Large intestine (tissue), 3 donors: ENCODE measurements around the gene EIF1AD. TPM values are rescaled to one million over a fixed set of nuclear protein-coding genes. Genes with fewer than 3 reads are reported as not detected.
"Not testable (repeated sequence)": the region's sequence is repeated elsewhere in the genome, so short reads cannot be mapped to it uniquely, and the experiment has no call there.

ENCODE experiments used
- DNase-seq, 2 donors: peaks; one replicate each; pipeline versions ENCODE4 v3.0.0 to v3.0.0-alpha.2; 2013
- H3K27ac ChIP-seq: one replicate; pipeline ENCODE4 v1.5.1; 2013; ENCODE audit warnings: low read length
- H3K27me3 ChIP-seq: 2 replicates; pipeline ENCODE4 v1.6.1; 2013; ENCODE audit warnings: low read length; ENCODE audit not compliant: control insufficient read depth, insufficient read depth
- H3K36me3 ChIP-seq: 2 replicates; pipeline ENCODE4 v1.6.1; 2013; ENCODE audit warnings: low read length; ENCODE audit not compliant: control insufficient read depth, insufficient read depth
- H3K4me1 ChIP-seq: one replicate; pipeline ENCODE4 v1.6.1; 2013; ENCODE audit warnings: low read length; ENCODE audit not compliant: control insufficient read depth, insufficient read depth
- H3K4me3 ChIP-seq: one replicate; pipeline ENCODE4 v1.5.1; 2013; ENCODE audit warnings: low read length
- H3K9me3 ChIP-seq: one replicate; pipeline ENCODE4 v1.6.1; 2013; ENCODE audit warnings: mild to moderate bottlenecking, low read depth, low read length, moderate library complexity; ENCODE audit not compliant: control insufficient read depth
- WGBS: methylation state at CpG from one replicate; pipeline ENCODE4 v1.1.5; 2013; ENCODE audit warnings: low lambda C conversion rate; ENCODE audit not compliant: insufficient coverage; 5-methylcytosine and 5-hydroxymethylcytosine counted together
- polyA plus RNA-seq: library from polyadenylated mRNA; unstranded; fragments of 120-200 nt; gene quantifications from one replicate; pipeline ENCODE4 v1.2.1, GENCODE V29; 2013

Gene EIF1AD
- polyA plus RNA-seq, 1 donor: 33.5 TPM

DNA sequence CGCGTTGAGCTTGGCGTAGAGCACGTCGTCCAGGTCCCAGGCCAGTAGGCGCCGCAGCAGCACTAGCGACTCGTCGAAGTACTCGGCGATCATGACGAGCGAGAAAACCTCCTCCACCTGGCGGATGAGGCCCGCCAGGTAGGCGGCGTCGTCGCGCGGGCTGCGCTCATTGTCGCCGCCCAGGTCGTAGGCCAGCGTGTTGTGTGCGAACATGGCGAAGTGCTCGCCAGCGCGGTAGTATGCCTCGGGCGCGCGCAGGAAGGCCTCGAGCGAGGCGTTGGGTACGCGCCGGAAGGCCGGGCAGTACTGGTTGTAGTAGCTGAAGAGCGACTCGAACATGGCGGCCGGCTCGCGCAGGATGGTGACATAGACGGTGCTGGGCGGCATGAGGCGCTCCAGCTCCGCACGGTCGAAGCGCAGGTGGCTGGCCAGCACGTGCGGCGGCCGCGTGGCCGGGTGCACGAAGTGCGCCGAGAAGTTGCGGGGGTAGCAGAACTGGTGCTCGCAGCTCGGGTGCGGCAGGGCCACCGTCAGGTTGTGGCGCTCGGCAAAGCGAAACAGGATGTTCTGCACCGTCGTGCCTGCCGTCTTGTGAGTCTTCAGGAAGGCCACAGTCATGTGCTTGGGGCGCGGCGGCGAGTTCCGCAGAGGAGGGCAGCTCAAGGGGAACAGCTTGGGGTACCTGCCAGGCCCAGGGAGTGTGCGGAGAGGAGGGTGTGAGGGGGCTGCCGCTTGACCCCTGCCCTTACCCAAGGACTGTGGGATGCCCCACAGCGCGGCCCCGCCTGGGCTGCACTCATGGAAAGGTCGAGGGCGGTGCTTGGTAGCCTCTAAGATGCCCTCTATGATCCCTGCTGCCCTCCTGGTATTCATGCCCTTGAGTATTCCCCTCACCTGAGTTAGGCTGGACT, 41.3 kb upstream of the EIF1AD start:
- peaks cover 9% of the 10 kb centered on the region for H3K27me3 ChIP-seq
- DNase-seq: no peak
- H3K36me3 ChIP-seq: no peaks in the 10 kb centered on the region
- peaks cover 4% of the 10 kb centered on the region for H3K9me3 ChIP-seq
- WGBS: 100% methylated on average over 4 of the region's 88 CpGs
- H3K4me3 ChIP-seq: no peak overlapping the region
- H3K4me1 ChIP-seq: peaks cover 12% of the 10 kb centered on the region
- no peak overlapping the region for H3K27ac ChIP-seq

DNA sequence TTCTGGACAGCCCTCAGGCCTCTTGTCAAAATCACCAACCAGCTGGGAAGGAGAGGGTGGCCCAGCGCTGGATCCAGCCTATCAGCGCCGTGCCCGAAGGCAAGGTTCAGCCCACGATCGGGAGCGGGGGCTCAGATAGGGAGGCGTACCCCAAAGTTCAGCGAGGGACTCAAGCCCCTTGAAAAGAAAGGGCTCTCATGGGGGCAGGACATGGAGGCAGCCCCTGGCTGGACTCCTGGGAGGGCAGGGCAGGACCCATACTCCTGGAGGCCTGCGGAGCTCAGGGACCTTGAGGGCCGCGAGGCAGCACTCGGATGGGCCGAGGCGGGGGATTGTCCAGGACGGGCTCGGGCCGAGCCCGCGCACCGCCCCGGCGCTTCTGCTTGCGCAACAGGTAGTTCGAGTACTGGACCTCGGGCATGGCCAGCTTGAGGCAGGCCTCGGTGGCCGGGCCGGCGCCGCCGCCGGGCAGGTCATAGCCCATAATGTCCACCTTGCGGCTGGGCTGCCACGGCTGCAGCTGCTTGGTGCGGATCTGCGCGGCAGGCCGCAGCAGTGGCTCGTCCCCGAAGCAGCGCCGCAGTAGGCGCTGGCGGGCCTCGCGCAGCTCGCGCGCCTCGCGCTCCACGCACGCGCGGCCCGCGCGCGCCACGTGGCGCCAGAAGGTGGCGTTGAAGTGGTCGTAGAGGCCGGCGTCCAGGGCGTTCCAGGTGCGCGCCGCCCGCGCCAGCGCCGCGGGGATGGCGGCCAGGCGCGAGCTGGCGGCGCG, 40.5 kb upstream of the EIF1AD start:
- Histone ChIP-seq H3K27ac (no peak overlapping the region), H3K4me3 (no peak overlapping the region), H3K27me3 (peaks cover 2% of the 10 kb centered on the region), H3K9me3 (peaks cover 4% of the 10 kb centered on the region), H3K36me3 (no peaks in the 10 kb centered on the region), H3K4me1 (peaks cover 12% of the 10 kb centered on the region)
- WGBS: no CpG with 5 or more reads among the region's 81 CpGs
- no peak for DNase-seq

DNA sequence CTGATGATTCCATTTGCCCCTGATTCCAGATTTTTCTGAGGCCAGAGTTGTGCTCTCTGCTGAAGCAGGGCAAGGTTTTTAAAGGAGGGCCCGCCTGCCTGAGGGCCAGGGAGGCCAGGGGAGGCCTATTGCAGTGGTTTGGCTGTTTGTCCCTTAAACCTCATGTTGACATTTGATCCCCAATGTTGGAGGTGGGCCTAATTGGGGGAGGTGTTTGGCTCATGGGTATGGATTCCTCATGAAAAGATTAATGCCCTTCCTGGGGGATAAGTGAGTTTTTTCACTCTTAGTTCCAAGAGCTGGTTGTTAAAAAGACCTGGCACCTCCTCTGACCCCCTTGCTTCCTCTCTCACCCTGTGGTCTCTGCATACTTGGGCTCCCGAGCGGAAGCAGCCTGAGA, 37.8 kb upstream of the EIF1AD start:
- no peaks in the 10 kb centered on the region for H3K4me1 ChIP-seq
- peaks cover 4% of the 10 kb centered on the region for H3K9me3 ChIP-seq
- DNase-seq: no peak
- no peak overlapping the region for H3K27ac ChIP-seq
- no peak overlapping the region for H3K4me3 ChIP-seq
- WGBS: 79% methylated on average over 2 of the region's 3 CpGs
- H3K36me3 ChIP-seq: no peaks in the 10 kb centered on the region
- H3K27me3 ChIP-seq: peaks cover 7% of the 10 kb centered on the region

DNA sequence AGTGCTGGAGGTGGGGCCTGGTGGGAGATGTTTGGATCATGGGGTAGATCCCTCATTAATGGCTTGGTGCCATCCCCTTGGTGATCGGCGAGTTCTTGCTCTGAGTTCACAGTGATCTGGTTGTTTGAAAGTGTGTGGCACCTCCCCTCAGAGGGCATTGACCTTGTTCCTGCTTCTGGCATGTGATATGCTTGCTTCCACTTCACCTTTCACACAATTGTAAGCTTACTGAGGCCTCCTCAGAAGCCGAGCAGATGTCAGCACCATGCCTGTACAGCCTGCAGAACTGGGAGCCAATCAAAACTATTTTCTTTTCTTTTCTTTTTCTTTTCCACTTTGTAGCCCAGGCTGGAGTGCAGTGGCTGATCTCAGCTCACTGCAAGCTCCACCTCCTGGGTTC, 35.4 kb upstream of the EIF1AD start:
- H3K27ac ChIP-seq: no peak overlapping the region
- H3K36me3 ChIP-seq: no peaks in the 10 kb centered on the region
- H3K27me3 ChIP-seq: peaks cover 7% of the 10 kb centered on the region
- no peak for DNase-seq
- H3K4me3 ChIP-seq: no peak overlapping the region
- H3K4me1 ChIP-seq: no peaks in the 10 kb centered on the region
- no peaks in the 10 kb centered on the region for H3K9me3 ChIP-seq
- no CpG with 5 or more reads among the region's 3 CpGs for WGBS

DNA sequence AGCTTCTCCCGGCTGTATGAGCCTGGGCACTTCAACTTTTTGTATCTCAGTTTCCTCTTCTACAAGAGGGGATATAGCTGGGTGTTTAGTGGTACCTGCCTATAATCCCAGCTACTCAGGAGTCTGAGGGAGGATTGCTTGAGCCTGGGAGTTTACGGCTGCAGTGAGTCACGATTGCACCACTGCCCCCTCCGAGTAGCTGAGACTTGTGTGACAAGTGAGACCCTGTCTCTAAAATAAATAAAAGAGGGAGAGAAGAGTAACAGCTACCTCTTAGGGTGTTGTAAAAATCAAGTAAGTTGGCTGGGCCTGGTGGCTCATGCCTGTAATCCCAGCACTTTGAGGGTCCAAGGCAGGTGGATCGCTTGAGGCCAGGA, 34.4 kb upstream of the EIF1AD start:
- Histone ChIP-seq H3K27me3 (peaks cover 7% of the 10 kb centered on the region), H3K4me1 (no peaks in the 10 kb centered on the region), H3K27ac (no peak overlapping the region), H3K36me3 (no peaks in the 10 kb centered on the region), H3K4me3 (no peak overlapping the region), H3K9me3 (no peaks in the 10 kb centered on the region)
- no CpG with 5 or more reads among the region's 5 CpGs for WGBS
- DNase-seq: no peak

DNA sequence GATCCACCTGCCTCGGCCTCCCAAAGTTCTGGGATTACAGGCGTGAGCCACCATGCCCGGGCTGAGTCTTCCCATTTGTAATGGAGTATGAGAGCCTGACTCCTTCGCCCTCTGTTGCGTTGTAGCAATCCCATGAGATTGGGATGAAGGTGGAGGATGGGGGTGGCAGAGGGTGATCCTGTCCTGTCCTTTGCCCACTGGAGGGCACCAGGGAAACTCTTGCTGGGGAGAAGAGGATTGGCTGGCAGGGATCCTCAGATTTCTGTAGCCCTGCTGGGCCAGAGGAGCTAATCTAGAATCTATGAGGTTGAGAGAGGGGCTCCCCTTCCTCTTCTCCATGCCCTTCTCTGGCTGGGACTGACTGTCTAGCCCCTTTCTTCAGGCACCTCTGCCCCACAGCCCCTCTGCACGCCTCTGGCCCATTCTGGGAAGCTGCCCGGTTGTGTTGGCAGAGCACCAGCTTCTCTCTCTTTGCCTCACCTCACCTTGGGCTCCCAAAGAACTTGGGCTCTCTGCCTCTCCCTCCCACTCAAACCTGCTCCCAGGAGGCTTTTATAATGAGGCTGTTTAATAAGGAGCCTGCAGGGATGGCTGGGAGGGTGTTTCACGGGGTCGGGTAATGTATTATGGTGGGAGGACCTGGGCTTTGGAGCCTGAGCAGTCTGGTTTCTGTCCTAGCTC, 33.8 kb upstream of the EIF1AD start:
- Histone ChIP-seq H3K27me3 (peaks cover 6% of the 10 kb centered on the region), H3K4me3 (no peak overlapping the region), H3K9me3 (no peaks in the 10 kb centered on the region), H3K27ac (no peak overlapping the region), H3K36me3 (no peaks in the 10 kb centered on the region), H3K4me1 (no peaks in the 10 kb centered on the region)
- no peak for DNase-seq
- no CpG with 5 or more reads among the region's 9 CpGs for WGBS

DNA sequence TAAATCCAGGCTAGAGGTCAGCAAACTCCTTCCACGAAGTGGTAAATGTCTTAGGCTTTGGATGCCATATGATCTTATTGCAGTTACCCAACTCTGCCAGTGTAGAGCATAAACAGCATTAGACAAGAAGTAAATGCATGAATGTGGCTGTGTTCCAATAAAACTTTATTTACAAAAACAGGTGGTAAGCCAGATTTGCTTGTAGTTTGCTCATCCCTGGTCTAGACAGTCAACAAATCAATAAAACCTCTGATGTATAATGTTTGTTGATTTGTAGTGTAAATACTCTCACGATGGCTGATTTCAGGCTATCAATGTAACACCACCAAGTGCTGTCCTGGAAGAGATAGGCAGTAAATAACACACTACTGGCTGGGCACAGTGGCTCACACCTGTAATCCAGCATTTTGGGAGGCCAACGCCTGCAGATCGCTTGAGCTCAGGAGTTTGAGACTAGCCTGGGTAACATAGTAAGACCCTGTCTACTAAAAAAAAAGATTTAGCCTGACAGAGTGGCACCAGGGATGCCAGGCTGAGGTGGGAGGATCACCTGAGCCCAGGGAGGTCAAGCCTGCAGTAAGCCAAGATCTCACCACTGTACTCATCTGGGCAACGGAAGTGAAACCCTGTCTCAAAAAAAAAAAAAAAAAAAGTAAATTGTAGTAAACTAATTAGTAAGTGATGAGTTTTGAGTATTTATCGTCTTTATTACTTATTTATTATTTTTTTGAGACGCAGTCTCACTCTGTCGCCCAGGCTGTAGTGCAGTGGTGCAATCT, 31.2 kb upstream of the EIF1AD start:
- WGBS: 100% methylated on average over 3 of the region's 8 CpGs
- Histone ChIP-seq H3K4me3 (no peak overlapping the region), H3K27ac (no peak overlapping the region), H3K36me3 (no peaks in the 10 kb centered on the region), H3K27me3 (peaks cover 5% of the 10 kb centered on the region), H3K9me3 (no peaks in the 10 kb centered on the region), H3K4me1 (no peaks in the 10 kb centered on the region)
- DNase-seq: no peak

DNA sequence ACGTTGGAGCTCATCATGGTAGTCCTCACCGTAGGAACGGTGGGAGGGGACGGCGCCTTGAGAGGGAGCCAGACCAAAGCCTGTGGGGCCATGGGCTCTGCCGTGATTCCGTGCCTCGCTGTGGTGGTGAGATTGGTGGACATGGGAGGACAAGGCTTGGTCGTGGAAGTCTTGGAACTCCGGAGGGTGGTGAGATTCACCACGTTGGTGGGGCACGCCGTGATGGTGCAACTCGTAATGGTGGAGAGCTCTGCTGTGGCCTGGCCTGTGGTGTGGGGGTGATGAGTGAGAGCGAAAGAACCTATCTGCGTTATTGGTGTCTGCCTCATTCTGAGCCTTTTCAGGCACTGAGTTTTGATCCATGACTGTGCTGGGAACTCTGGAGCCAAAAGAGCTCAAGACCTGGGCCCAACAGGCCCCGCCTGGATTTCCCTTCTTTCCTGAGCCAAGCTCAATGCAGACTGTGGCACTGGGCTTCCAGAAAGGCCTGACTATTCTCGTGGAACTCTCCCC, 24.1 kb upstream of the EIF1AD start, which contains the start of gene CATSPER1:
TSS of gene CATSPER1 (minus strand) at position 463 of the 513 bp plus-strand sequence. CDS start at position 363, 100 bp downstream.
- Histone ChIP-seq H3K9me3 (no peaks in the 10 kb centered on the region), H3K27ac (no peak within 1 kb of the TSS), H3K4me1 (peaks cover 5% of the 10 kb centered on the region), H3K27me3 (peaks cover 11% of the 10 kb centered on the region), H3K4me3 (no peak within 1 kb of the TSS), H3K36me3 (no peaks in the 10 kb centered on the region)
- no CpG with 5 or more reads among the region's 18 CpGs for WGBS
- no peak for DNase-seq

DNA sequence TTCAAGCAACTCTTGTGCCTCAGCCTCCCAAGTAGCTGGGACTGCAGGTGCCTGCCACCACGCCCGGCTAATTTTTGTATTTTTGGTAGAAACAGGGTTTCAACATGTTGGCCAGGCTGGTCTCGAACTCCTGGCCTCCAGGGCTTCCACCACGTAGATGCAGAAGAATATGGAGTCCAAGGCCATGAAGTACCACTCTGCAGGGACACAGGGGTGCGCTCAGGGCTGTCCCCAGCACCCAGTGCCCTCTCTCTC, 21.2 kb upstream of the EIF1AD start:
- not testable (repeated sequence) for H3K27ac ChIP-seq, H3K36me3 ChIP-seq, H3K4me3 ChIP-seq, DNase-seq, H3K4me1 ChIP-seq, H3K9me3 ChIP-seq
- H3K27me3 ChIP-seq: peaks cover 11% of the 10 kb centered on the region
- WGBS: no CpG with 5 or more reads among the region's 5 CpGs
